Vagina (tissue), 2 donors: ENCODE data around the gene PKD1.
"Not testable (repeated sequence)": the region's sequence is repeated elsewhere in the genome, so short reads cannot be mapped to it uniquely, and the experiment has no call there.

Experiments used
- POLR2A ChIP-seq, 2 donors: fragments of 450-650 bp; IDR thresholded peaks; one replicate each; pipeline ENCODE4 v1.6.1; 2017; ENCODE audit warnings: antibody characterized with exemption in 2 of 2, mild to moderate bottlenecking in 2 of 2, moderate library complexity in 2 of 2
- TF ChIP-seq, protein P1 (sequence below), 3 experiments: fragments of 450-650 bp in 2 of 3; fragments of 200-600 bp in 1 of 3; sonication (generic) in 1 of 3; IDR thresholded peaks; one replicate each; pipeline ENCODE4 v1.5.1; 2017 to 2019; ENCODE audit warnings: antibody characterized with exemption in 3 of 3, mild to moderate bottlenecking in 2 of 3, moderate library complexity in 2 of 3

GRCh38 chr16:2135071-2135470 is 627 bp downstream of the PKD1 start:
- TF ChIP-seq POLR2A (IDR thresholded peaks at IDR 0.05), result not testable (repeated sequence)
- TF ChIP-seq, protein P1, sequence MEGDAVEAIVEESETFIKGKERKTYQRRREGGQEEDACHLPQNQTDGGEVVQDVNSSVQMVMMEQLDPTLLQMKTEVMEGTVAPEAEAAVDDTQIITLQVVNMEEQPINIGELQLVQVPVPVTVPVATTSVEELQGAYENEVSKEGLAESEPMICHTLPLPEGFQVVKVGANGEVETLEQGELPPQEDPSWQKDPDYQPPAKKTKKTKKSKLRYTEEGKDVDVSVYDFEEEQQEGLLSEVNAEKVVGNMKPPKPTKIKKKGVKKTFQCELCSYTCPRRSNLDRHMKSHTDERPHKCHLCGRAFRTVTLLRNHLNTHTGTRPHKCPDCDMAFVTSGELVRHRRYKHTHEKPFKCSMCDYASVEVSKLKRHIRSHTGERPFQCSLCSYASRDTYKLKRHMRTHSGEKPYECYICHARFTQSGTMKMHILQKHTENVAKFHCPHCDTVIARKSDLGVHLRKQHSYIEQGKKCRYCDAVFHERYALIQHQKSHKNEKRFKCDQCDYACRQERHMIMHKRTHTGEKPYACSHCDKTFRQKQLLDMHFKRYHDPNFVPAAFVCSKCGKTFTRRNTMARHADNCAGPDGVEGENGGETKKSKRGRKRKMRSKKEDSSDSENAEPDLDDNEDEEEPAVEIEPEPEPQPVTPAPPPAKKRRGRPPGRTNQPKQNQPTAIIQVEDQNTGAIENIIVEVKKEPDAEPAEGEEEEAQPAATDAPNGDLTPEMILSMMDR (IDR thresholded peaks at IDR 0.05), result not testable (repeated sequence)
